HS-5 (cell line): ENCODE data around the gene ZNF76.

Experiments used
- DNase-seq: peaks from one replicate; pipeline ENCODE4 v3.0.0-alpha.2; 2012; ENCODE audit warnings: low read depth

The ZNF76 gene

DNA sequence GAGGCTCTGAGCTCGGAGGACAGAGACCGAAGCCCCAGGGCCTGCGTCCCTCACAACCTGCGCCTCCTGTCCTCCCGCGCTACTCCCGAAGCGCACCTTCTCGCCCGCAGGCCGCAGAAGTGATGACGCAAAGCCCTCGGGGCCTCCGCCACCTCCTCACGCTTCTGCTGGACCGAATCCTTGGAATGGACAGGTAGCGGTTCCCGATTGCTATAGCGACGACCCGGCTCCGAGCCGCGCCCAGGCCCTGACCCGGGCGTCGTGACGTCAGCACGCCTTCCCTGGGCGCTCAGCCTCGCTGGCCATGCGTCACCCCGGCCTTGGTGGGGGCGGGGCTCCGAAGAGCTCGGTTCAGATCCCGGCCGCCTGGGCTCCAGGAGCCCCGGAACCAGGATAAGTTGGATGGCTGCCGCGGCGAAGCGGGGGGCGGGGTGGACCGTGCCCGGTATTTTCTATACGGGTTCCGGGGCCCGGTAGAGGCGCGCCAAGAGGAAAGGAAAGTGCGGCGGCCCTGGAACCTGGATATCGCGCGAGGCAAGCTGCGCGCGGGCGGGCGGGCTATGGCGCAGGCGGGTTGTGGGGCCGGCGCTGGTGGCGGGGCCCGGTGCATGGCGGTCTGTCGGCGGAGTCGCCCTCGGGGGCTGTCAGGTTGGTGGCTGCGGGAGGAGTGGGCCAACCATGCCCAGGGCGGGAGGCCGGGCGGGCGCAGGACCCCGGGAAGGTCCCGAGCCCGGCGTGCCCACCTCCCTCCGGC, at the start of gene ZNF76:
TSS of gene ZNF76 (plus strand) at position 542 of the 754 bp plus-strand sequence. CDS start 21,417 bp downstream, outside the sequence.
- DNase-seq, result peak; percentile 86

DNA sequence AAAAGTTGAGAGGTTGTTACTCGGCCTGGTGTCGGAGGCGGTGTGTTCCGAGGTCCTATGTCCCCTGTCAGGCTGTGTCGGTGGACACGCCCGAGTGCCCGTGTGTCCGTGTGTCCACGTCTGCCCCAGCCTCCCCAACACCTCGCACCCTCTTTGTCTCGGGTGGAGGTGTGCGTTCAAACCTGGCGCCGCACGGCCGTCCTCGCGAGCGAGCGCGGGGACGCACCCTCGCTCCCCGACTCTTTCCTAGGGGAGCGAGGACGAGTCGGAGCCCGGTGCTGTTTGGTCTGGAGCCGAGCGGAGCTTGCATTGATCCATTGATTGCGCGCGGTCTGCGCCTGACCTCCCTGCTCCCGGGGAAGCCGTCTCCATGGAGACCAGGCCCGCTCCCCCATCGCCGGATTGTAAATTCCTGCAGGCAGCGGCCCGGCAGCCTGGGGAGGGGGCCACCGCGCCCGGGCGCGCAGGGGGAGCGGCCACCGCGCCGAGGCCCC, 46.2 kb upstream of the ZNF76 start:
- no peak for DNase-seq

DNA sequence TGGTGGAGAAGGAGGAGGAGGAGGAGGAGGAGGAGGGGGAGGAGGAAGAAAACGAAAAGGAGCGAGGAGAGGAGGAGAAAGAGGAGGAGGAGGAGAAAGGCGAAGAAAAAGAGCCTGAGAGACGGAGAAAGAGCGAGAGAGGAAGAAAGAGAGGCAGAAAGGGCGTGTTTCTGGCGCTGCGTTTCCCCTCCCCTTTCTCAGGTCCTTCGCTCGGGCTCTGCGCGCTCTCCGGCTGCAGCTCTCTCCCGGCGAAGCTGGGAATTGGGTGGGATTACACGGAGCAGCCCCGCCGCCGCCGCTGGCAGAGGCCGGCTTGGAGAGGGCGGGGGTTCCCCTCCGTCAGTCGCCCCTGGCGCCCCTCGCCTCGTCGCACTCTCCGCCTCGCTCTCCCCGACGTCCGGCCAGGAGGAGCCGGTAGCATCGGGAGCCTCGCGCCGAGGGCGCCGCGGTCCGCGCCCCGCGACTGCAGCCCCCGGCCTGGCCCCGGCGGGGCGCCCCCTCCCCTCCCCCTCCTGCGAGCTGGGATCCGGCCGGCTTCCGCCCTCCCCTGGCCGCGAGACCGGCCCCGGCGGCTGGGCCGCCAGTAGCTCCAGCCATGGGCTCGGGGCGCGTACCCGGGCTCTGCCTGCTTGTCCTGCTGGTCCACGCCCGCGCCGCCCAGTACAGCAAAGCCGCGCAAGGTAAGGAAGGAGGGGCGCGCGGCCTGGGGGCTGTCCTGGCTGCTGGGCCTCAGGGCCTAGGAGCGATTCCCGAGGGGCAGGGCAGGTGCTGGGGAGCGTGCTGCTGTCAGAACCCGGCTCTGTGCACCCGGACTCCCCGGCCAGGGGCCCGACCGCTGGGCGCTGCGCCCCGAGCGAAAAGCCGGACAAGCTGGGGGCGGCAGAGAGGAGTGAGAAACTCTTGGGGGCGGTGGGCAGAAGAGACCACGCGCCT, 45.4 kb upstream of the ZNF76 start, which contains the start of gene SCUBE3:
TSS of gene SCUBE3 (plus strand) at position 133 of the 933 bp plus-strand sequence. CDS start at position 596, 463 bp downstream.
- no peak for DNase-seq

DNA sequence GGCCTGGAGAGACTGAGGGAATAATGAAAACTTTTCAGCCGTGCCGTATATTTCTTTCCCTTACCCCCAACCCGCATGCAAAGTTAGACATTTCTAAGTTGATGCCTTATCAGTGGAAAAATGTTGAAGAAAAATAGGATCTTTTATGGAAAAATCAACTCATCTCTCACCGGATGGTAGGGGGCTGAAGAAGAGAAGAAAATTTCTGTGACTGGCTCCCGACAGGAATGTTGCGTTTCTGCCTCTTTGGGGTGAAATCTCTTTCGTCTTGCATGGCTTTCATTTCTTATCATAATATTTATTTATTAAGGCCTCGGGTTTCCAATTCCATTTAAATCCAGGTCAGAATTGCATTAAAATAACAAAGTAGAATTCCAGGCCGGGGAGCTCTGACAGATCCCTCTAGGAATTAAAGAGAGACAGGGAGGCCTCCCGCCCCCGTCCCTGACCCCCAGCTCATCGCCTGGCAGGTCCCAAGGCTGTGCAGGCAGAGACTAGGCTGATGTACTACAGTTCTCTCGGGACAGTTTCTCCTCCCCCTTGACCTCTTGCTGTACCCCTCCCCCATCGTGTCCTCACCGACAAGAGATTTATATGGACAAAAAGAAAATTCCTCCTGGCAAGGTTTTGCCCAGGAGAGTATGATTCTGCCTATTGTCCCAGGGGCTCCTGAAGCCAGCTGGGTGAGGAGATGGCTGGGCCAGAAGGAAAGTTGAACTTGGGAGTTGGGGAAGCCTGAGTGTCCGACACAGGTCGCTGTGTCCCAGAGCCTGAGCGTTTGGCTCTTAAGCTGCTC, 44.5 kb upstream of the ZNF76 start:
- no peak for DNase-seq

DNA sequence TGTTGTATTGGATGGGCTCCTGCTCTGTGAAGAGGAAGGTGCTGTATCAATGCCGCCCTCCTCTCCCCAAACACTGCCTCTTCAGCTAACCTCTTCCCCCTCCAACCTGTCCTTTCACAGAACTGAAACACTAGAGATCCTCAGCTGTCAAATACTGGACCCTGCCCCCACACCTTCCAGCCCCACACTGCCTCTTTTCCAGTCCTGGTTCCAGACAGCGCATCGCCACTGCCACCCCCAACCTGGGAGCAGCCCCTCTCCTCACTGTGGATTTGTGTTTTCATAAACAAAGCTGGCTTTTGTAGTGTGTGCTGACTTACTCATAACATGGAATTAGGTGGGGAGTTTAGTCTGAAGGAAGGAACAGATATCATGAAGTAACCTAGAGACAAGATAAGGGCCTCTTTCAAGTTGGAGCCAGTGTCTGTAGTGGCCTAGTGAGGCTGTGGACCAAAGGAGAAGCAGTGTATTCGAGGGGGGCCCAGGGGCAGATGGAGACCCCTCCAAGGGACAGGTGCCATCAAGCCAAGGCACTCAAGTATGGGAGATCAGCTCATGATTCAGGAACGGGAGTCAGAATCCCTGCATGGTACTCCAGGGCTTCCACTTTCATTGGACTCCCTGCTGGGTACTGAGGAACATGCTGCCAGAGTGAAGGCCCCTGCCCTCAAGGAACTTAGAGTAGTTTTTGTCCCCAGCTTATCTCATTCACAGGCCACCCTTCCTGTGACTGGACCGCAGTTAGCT, 43.7 kb upstream of the ZNF76 start:
- no peak for DNase-seq

DNA sequence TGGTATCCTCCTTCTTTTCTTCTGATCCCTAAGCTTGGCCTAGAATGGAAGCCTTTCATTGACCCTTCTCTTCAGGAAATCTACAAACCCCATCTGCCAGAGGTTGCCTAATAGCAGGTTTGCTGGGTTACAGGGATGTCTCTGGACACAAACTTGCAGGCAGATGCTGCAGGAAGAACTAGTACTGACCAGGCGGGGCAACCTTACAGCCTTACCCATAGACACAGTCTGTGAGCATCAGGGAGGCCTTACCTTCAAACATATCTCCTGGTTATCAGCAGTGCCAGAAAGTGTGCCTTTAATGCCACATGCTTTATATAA, 43.2 kb upstream of the ZNF76 start:
- no peak for DNase-seq

DNA sequence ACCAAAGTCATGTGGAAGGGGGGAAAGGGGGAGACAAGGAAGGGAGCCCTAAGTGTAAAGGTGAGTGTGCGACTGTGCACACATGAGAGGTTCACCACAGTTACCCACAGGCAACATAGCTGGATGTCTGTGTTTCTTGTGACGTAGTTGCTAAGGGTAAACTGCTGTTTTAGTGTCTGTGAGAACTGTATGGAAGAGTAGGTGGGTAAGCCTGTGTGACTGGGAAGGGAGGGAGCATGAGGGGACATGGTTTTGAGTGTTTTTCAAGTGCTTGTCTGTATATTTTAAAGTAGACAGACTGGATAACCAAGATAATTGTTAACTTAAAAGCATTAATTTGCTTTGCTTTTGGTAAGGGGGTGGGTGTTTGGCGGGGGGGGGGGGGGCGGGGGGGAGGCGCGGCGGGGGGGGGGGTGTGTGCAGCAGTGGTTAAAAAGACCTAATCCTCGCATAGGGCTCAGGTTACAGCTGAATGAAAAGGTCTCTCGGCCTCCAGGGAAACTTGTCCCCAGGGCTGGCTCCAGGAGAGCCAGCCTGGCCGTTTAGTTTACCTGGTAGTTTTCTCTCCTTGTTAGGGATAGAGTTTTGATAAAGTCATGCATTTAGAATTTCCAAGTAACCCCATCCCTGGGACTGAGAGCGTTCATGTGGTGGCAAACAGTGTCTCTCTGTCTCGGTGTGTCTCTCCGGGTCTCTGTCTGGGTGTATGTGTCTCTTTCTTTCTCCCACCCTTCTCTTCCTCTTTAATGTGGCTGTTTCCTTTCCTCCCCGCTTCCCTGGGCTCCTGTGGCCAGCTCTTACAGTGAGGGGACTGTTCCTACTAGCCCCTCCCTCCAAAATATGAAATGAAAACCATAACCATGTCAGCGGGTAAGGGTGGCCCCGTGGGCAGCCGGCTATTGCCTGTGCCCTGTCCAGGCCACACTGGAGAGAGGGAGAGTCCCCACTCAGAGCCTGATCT, 42.4 kb upstream of the ZNF76 start:
- DNase-seq, result no peak

DNA sequence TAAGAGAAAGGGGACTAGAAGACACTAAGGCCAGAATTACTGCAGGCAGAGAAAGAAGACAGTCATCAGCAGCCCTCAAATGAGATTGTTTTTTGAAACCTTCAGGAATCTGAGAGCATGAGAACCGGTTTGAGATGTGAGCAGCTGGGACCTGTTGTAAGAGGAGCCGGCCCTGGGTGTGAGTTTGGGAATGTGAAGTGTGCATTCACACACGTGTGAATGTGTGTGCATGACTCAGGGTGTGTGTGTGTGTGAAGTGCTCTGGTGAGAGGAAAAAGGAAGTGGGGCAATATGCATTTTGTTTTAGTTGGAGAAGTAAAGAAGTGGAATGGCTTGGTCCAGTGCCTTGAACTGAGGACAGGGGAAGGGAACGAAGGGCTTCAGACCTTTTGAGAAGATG, 41.5 kb upstream of the ZNF76 start:
- no peak for DNase-seq

DNA sequence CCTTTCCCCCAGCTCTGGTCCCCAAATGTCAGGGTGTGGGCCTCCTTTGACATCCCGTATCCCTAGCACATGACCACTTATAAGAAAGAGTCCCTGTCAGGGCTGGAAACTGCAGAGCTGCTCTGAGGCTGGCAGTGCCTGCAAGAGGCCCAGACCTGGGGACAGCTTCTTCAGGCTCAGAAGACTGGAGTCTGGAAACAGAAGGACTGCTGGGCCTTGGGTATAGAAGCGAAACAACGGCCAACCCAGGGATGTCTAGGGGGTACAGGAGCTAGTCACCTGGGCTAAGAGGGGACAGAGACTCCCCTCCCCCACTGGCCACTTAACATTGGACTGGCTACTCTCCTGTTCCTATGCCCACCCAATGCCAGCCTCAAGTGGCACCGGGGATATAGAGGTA, 41.1 kb upstream of the ZNF76 start:
- DNase-seq, result no peak

DNA sequence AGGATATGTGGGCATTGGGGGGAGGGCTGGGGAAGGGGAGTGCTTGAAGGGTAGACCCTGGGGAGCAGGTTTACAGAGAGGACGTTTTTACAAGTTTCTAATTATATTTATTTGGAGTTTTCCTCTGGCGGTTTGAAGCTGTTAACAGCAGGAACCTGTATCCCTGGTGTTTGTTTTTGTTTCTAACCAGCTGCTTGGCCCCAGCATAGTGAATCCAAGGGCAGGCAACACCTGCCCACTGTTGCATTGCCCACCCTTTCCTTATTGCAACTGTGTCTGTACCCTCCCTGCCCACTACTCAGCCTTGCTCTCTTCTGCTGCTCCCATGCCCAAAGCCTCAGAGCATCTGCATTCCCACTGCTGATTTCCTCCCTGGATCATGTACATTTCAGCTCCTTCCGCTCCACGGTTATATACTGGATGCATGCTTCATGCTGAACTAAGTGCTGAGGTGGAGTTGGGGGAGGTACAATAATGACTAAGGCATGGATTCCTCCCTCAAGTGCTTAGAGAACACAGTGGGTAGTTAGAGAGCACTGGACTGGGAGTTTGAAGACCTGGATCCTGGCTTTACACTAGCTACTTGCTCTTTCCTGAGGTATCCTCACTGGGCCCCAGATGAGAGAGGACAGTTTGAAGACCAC, 39.7 kb upstream of the ZNF76 start:
- no peak for DNase-seq

DNA sequence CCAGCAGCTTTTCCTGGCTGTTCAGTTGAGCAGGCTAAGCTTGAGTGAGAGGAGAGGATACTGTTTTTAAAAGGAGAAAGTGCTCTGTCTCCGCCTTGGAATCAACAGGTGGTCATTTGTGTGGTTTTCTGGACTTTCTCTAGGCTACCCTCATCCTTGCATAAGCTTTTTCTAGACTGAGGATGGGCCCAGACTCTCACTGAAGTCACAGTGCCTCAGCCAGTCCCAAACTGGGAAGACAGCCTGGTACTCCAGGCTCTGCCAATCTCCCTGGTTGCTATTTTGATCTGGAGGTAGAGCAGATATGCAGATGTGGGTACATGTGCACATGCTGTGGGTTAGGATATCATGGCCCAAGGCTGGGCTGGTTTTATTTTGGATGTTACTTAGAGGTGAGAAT, 38.8 kb upstream of the ZNF76 start:
- no peak for DNase-seq

DNA sequence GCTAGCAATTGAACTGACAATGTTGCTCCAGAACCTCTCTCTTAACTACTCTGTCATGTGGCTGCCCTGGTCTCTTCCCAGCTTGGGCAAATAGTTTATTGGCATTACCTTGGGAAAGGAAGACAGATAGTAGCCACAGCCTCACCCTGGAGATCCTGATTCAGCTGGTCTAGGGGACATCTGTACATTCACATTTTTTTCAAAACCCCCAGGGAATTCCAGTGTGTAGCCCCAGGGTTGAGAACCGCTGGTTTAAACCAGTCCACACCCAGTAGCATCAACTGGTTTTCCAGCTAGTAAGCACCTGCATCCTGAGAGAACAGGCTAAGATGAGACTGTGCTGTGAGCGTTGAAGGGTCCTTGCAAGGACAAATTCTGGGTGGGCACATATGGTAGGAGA, 36.1 kb upstream of the ZNF76 start:
- no peak for DNase-seq

DNA sequence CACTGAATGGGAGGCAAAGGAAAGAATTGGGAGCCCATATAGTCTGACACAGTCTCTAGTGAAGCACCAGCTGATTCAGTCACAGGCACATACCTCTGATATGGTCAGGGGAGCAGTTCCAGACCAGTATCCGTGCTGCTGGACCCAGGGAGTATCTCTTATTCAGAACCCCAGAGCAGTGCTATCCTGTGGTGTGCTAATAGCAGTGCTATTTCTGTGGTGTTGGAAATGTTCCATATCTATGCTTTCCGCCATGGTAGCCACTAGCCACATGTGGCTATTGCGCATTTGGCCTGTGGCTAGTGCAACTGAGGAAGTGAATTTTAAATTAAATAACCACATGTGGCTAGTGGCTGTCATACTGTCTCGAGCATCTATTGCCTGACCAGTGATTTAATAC, 34.8 kb upstream of the ZNF76 start:
- DNase-seq, result no peak

DNA sequence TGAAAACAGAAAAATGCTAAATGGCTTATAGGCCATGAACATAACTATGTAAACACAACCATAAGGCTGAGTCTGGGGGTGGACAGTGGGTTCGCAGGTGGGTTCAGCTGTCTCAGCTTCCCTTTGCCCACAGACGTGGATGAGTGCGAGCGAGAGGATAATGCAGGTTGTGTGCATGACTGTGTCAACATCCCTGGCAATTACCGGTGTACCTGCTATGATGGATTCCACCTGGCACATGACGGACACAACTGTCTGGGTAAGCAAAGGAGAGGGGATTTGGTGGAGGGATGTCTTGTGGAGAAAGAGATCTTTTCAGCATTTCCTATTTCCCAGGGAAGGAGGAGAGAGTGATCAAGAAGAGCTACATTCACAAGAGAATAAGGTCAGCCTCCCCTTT, 31.1 kb upstream of the ZNF76 start:
- DNase-seq, result no peak

DNA sequence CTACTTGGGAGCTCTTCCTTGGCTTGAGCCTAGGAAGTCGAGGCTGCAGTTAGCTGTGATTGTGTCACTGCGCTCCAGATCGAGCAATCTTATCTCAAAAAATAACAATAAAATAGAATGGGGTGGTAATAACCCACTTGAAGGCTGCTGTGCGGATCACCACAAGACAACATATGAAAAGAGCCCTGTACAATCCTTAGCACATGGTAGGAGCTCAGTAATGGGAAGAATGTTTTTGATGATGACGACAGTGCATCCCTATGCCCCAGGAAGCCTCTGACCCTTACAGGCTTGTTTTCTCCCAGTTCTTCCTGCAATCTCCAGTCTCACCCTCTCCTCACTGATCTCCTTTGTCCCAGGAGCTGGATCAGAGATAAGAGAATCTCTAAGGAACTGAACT, 30.2 kb upstream of the ZNF76 start:
- no peak for DNase-seq

DNA sequence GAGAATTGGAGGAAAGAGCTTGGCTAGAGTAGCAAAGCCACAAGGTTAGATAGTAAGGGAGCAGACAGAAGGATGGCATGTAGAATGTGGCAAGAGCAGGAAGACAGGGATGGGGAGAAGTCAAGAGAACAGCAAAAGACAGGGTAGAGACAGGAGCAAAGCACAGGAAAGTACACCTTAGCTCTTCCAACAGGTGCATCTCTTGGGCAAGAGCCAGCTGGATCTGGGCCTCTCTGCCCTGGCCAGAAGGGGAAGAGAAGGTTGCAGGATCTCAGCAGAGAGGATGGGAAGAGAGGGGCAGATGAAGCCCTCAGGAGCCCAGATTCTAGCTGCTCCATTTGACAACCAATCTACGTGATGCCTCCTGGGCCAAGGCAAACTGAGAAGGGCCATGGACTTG, 29.0 kb upstream of the ZNF76 start:
- no peak for DNase-seq

DNA sequence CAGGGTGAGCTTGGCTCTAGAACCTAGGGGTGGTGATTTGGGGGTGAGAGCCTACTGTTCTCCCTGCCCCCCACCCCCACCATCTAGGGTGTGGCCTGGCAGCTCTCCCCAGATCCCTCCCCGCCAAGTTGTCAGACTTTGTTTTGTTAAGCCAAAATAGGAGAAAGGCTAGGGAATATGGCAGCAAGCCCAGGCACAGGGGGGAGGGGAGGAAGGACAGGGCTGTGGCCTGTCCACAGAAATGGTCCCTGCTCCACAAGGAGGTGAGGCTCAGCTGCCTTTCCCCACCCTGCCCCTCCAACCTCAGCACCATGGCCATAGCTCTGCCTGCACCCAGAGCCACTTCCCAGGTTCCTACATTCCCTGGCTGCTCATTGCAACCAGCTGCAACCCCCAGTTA, 28.6 kb upstream of the ZNF76 start:
- DNase-seq, result no peak

DNA sequence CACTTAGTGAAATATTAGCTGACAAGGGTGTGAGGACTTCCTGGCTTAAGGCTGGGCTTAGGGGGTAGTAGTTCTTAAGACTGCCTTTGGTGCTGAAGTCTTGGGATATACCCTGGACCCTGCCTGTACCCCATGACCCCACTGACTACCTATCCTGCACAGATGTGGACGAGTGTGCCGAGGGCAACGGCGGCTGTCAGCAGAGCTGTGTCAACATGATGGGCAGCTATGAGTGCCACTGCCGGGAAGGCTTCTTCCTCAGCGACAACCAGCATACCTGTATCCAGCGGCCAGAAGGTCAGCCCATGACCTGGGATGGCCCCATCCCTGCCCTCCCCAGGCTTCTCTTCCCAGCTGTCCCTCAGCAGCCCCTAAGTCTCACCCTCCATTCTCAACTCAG, 28.0 kb upstream of the ZNF76 start:
- no peak for DNase-seq

DNA sequence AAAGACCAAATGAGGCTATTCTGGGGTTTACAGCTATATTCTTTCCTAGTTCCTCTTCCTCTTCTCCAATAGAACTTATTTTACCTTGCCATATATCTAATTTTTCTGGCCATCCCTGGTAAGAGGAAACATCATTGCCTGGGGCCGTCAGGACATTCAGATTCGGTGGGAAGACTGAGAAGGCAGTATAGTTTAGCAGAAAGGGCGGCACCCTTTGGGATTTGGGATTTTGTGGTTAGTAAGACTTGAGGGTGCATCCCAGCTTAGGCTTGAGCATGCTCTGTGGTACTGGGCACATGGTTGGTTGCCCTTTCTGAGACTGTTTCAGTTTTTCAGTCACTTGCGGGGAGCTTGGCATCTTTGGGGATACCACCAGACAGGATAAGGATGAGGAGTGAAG, 24.6 kb upstream of the ZNF76 start:
- DNase-seq, result no peak

DNA sequence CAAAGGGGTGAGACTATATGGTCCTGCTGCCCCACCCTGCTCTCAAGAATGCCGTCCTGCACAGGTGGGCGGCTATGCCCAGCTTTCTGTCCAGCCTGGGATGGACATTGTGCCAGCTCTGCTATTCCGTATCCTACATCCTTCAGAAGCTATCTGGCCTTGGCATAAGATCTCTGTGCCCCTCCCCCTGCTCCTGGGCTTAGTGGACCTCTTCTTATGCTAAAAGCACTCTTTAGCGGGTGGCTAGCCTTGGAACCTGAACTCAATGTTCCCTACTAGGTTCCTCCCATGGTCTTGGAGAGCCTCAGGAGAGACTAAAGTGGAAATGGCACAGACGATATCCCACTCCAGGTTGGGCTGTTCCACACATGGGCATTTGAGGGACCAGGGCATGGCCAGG, 23.3 kb upstream of the ZNF76 start:
- no peak for DNase-seq
